CD1c-positive myeloid dendritic cell (primary cell): ENCODE results near the gene LURAP1L.

Experiments used
- DNase-seq: peaks from one replicate; pipeline ENCODE4 v3.0.0-alpha.2; 2016; ENCODE audit errors: extremely low spot score

The LURAP1L gene

GRCh38 chr9:12774861-12775678 lies at the start of gene LURAP1L:
Gene LURAP1L (plus strand): TSS chr9:12775020. CDS start chr9:12775716, 696 bp downstream.
- DNase-seq = no peak

- DNase-seq = no peak
Measured at GRCh38 chr9:12726795-12727194, 48.0 kb upstream of the LURAP1L start.

GRCh38 chr9:12730198-12730597 lies 44.6 kb upstream of the LURAP1L start:
- no peak for DNase-seq

- no peak for DNase-seq
Measured at GRCh38 chr9:12730927-12731326, 43.9 kb upstream of the LURAP1L start.

- DNase-seq = no peak
Measured at GRCh38 chr9:12732971-12733370, 41.8 kb upstream of the LURAP1L start.

GRCh38 chr9:12735665-12736064 lies 39.2 kb upstream of the LURAP1L start:
- DNase-seq = no peak

GRCh38 chr9:12737871-12738270 lies 36.9 kb upstream of the LURAP1L start:
- no peak for DNase-seq

- no peak for DNase-seq
Measured at GRCh38 chr9:12739014-12739652, 35.7 kb upstream of the LURAP1L start.

GRCh38 chr9:12740845-12741244 lies 34.0 kb upstream of the LURAP1L start:
- DNase-seq = no peak

- DNase-seq = no peak
Measured at GRCh38 chr9:12748016-12748415, 26.8 kb upstream of the LURAP1L start.

- DNase-seq = no peak
Measured at GRCh38 chr9:12748954-12749353, 25.9 kb upstream of the LURAP1L start.

GRCh38 chr9:12753931-12754330 lies 20.9 kb upstream of the LURAP1L start:
- DNase-seq = no peak

GRCh38 chr9:12759761-12760160 lies 15.1 kb upstream of the LURAP1L start:
- no peak for DNase-seq

- DNase-seq = no peak
Measured at GRCh38 chr9:12760758-12761157, 14.1 kb upstream of the LURAP1L start.

GRCh38 chr9:12764150-12764549 lies 10.7 kb upstream of the LURAP1L start:
- DNase-seq = no peak

GRCh38 chr9:12765088-12765798 lies 9.6 kb upstream of the LURAP1L start:
- DNase-seq = no peak

GRCh38 chr9:12766357-12766756 lies 8.5 kb upstream of the LURAP1L start:
- DNase-seq = no peak

GRCh38 chr9:12770261-12770660 lies 4.6 kb upstream of the LURAP1L start:
- no peak for DNase-seq

GRCh38 chr9:12771891-12772290 lies 2.9 kb upstream of the LURAP1L start:
- no peak for DNase-seq

GRCh38 chr9:12773562-12773961 lies 1.3 kb upstream of the LURAP1L start:
- DNase-seq = no peak

- DNase-seq = no peak
Measured at GRCh38 chr9:12775679-12776512, 1.1 kb downstream of the LURAP1L start.
